HEK293T (cell line): ENCODE results near the gene HPS3.

Source experiments
- ARNT ChIP-seq: fragments of 450-650 bp; IDR thresholded peaks from 2 replicates; pipeline ENCODE4 v1.6.1; 2017; ENCODE audit warnings: mild to moderate bottlenecking
- CTBP1 ChIP-seq: fragments of 450-650 bp; IDR thresholded peaks from 2 replicates; pipeline ENCODE4 v1.6.1; 2016; ENCODE audit warnings: borderline replicate concordance
- HDGF ChIP-seq: fragments of 450-650 bp; IDR thresholded peaks from 2 replicates; pipeline ENCODE4 v1.6.1; 2017; ENCODE audit warnings: antibody characterized with exemption, borderline replicate concordance
- L3MBTL2 ChIP-seq: fragments of 450-650 bp; conservative IDR thresholded peaks from 2 replicates; pipeline ENCODE4 v1.6.1; 2016; ENCODE audit warnings: mild to moderate bottlenecking
- NFRKB ChIP-seq: fragments of 450-650 bp; IDR thresholded peaks from 2 replicates; pipeline ENCODE4 v1.6.1; 2016; ENCODE audit warnings: mild to moderate bottlenecking, moderate library complexity
- SP1 ChIP-seq: fragments of 450-650 bp; IDR thresholded peaks from 2 replicates; pipeline ENCODE4 v1.6.1; 2017
- SUZ12 ChIP-seq: fragments of 450-650 bp; IDR thresholded peaks from 2 replicates; pipeline ENCODE4 v1.6.1; 2016; ENCODE audit warnings: mild to moderate bottlenecking
- ZNF384 ChIP-seq: fragments of 450-650 bp; IDR thresholded peaks from 2 replicates; pipeline ENCODE4 v1.6.1; 2016

DNA sequence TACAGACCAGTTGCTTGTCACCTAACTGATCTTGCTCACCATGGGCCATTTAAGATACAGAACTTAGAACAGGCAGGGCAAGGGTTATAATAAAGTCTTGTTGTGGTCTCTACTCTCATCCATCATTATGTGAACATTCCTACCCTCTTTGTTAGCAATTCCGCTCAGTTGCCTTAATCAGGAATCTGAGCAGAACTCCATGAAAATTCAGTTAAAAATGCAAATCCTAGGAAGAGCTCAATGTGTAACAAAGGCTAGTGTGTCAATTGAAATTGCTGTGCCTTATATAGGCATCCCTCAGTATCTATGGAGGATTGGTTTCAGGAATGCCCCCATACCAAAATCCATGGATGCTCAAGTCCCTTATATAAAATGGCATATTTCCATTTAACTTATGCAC, 47.7 kb downstream of the HPS3 start:
- TF ChIP-seq ZNF384, result no peak
- TF ChIP-seq ARNT, result no peak
- TF ChIP-seq L3MBTL2, result no peak
- TF ChIP-seq SUZ12, result no peak
- TF ChIP-seq CTBP1, result no peak
- TF ChIP-seq NFRKB, result no peak
- TF ChIP-seq HDGF, result no peak
- no peak for TF ChIP-seq SP1
